Prostate gland (tissue), 2 donors: ENCODE measurements around the gene SPARC. TPM values are rescaled to one million over a fixed set of nuclear protein-coding genes. Genes with fewer than 3 reads are reported as not detected.
A peak's percentile ranks its signal among the peaks of the same experiment; 100 is the strongest.

Experiments
- DNase-seq: peaks from one replicate; pipeline ENCODE4 v3.0.0-alpha.2; 2019; ENCODE audit warnings: low spot score
- H3K27ac ChIP-seq, 2 donors: fragments of 200-600 bp; sonication (generic); 2 replicates each; pipeline ENCODE4 v1.5.1; 2017 to 2019
- H3K27me3 ChIP-seq: fragments of 200-600 bp; sonication (generic); replicated peaks from 2 replicates; pipeline ENCODE4 v1.5.1; 2019; ENCODE audit not compliant: insufficient read depth
- H3K36me3 ChIP-seq, 2 donors: fragments of 200-600 bp; sonication (generic); 1 replicate in 1 of 2; 2 replicates in 1 of 2; pipeline versions ENCODE4 v1.5.1 to v1.8.1; 2017 to 2019
- H3K4me1 ChIP-seq: fragments of 200-600 bp; sonication (generic); replicated peaks from 2 replicates; pipeline ENCODE4 v1.5.1; 2019
- H3K4me3 ChIP-seq, 2 donors: fragments of 200-600 bp; sonication (generic); 2 replicates each; pipeline ENCODE4 v1.5.1; 2017 to 2019
- H3K9me3 ChIP-seq: fragments of 200-600 bp; sonication (generic); 2 replicates; pipeline ENCODE4 v1.5.1; 2017
- POLR2A ChIP-seq: fragments of 450-650 bp; IDR thresholded peaks from one replicate; pipeline ENCODE4 v1.6.1; 2016; ENCODE audit warnings: antibody characterized with exemption, mild to moderate bottlenecking
- POLR2AphosphoS5 ChIP-seq: sonication (generic); formaldehyde crosslinking; IDR thresholded peaks from one replicate; pipeline ENCODE4 v1.6.1; 2017; ENCODE audit warnings: antibody characterized with exemption
- WGBS: methylation state at CpG from one replicate; pipeline ENCODE4 v1.1.5; 2018; 5-methylcytosine and 5-hydroxymethylcytosine counted together
- intact Hi-C: fragments of 100-400 bp; cut with DNase I; formaldehyde crosslinking; loops from one replicate; pipeline ENCODE4 v1.14.2; 2022
- total RNA-seq, 2 donors: library from RNA; depleted of rRNA; stranded (reverse); fragments of >200 nt; gene quantifications; one replicate each; pipeline ENCODE4 v1.1.0, GENCODE V29; 2016
- TF ChIP-seq, protein P1 (sequence below), 4 experiments: fragments of 200-600 bp in 2 of 4; fragments of 450-650 bp in 2 of 4; sonication (generic) in 2 of 4; IDR thresholded peaks; 1 replicate in 3 of 4; 2 replicates in 1 of 4; pipeline ENCODE4 v1.5.1; 2016 to 2019; ENCODE audit warnings: antibody characterized with exemption in 4 of 4, mild to moderate bottlenecking in 2 of 4, moderate library complexity in 2 of 4

The SPARC gene
- total RNA-seq, 2 donors from 2014 or later: 101 to 2,249 TPM

DNA sequence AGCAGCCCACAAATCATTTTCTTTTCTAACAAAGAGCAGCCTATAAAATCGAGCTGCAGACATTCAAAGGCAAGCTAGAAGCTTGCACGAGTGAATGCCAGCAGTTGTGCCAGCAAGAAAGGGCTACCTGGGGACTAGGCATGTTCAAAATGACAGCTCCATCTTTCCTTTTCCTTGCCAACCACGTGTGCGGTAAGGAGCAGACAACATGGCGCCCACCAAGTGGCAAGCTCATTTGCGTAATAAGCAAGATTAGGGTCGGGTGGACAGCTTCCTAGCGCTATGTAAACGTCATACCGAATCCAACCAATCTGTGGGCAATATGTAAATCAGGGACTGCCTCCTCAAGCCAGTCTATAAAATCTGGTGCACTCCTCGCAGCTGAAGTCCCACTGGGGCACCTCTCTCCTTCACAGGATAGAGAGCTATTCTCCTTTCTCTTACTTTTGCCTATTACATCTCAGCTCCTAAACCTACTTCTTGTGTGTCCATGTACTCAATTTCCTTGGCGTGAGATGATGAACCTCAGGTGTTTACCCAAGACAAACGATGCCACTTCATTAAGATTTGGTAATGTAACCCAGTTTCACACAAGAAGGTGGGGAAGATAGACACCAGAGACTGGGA is 22.5 kb upstream of the SPARC start:
- no peak for DNase-seq
- H3K9me3 ChIP-seq: no peaks in the 10 kb centered on the region
- H3K27ac ChIP-seq: no peak overlapping the region
- no peaks in the 10 kb centered on the region for H3K4me1 ChIP-seq
- H3K27me3 ChIP-seq: no peaks in the 10 kb centered on the region
- no peaks in the 10 kb centered on the region for H3K36me3 ChIP-seq
- intact Hi-C loops: no loop called here
- no peak overlapping the region for H3K4me3 ChIP-seq
- 55% methylated on average over 13 of the region's 13 CpGs for WGBS
- TF ChIP-seq POLR2AphosphoS5 (no peak), POLR2A (no peak)
- TF ChIP-seq, protein P1, sequence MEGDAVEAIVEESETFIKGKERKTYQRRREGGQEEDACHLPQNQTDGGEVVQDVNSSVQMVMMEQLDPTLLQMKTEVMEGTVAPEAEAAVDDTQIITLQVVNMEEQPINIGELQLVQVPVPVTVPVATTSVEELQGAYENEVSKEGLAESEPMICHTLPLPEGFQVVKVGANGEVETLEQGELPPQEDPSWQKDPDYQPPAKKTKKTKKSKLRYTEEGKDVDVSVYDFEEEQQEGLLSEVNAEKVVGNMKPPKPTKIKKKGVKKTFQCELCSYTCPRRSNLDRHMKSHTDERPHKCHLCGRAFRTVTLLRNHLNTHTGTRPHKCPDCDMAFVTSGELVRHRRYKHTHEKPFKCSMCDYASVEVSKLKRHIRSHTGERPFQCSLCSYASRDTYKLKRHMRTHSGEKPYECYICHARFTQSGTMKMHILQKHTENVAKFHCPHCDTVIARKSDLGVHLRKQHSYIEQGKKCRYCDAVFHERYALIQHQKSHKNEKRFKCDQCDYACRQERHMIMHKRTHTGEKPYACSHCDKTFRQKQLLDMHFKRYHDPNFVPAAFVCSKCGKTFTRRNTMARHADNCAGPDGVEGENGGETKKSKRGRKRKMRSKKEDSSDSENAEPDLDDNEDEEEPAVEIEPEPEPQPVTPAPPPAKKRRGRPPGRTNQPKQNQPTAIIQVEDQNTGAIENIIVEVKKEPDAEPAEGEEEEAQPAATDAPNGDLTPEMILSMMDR (IDR thresholded peaks at IDR 0.05): no peak

DNA sequence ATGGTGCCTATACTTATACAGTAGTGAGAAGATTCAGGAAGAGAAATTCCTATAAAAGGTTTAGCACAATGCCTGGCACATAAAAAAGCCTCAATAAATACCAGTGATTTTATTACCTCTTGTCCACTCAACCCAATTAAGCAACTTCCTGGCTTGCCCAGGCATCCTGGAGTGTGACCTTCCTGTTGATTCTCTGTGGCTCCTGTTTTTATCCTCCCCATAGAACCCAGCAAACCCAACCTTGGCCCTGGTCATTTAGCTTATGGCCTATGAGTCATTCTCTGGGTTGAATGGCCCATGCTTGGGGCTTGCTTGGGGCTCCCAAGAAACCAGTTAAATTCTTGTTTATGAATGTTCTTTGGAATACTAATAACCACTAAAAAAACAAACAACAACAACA is 21.4 kb upstream of the SPARC start:
- H3K36me3 ChIP-seq: no peaks in the 10 kb centered on the region
- intact Hi-C loops: no loop called here
- no peak for DNase-seq
- TF ChIP-seq, protein P1 (IDR thresholded peaks at IDR 0.05): no peak
- peak; percentile 67 for TF ChIP-seq POLR2AphosphoS5
- H3K9me3 ChIP-seq: no peaks in the 10 kb centered on the region
- H3K27me3 ChIP-seq: peaks cover 2% of the 10 kb centered on the region
- no peak overlapping the region for H3K4me3 ChIP-seq
- no peaks in the 10 kb centered on the region for H3K4me1 ChIP-seq
- H3K27ac ChIP-seq: peak overlapping the region in 1 of 2 donors; percentile 18

DNA sequence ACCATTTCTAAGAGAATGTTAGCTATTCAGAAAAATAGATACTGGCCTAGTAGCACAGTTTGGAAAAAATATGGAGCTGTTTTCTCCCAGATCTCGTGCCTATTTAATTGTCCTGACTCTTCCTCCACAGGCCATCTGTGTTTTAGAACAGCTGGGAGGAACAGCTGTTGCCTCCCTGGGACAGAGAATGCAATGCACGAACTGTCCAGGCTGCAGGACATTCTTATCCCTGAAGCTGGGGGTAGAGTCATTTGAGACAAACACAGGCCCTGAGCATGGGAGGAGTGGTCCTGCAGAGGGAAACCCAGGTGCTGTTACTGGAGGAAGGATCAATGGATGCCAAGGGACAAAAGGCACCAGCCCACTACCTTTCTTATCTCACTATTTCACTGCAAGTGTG is 20.9 kb upstream of the SPARC start:
- Histone ChIP-seq H3K4me1 (no peaks in the 10 kb centered on the region), H3K27me3 (peaks cover 2% of the 10 kb centered on the region), H3K36me3 (no peaks in the 10 kb centered on the region), H3K4me3 (no peak overlapping the region), H3K27ac (peak overlapping the region in 1 of 2 donors; percentile 18), H3K9me3 (no peaks in the 10 kb centered on the region)
- TF ChIP-seq POLR2AphosphoS5: no peak
- TF ChIP-seq, protein P1 (IDR thresholded peaks at IDR 0.05): no peak
- no peak for TF ChIP-seq POLR2A
- no peak for DNase-seq
- intact Hi-C loops: no loop called here
- WGBS: 61% methylated on average over 2 of the region's 2 CpGs

DNA sequence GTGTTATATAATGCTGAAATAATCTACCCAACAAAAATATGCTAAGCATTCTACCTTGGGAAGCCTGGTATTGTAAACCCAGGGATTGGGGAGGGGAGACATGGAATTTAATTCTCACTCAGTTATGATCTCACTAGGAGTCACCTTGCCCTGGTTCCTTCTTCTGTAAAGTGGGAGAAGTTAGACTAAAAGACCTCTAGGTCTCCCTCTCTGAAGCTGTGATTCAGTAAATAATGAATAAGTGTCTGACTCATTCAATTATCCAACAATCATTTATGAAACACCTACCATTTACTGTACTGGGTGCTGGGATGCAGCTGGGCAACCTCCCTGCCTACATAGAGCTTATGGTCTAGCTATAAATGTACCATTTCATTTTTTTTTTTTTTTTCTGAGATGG is 20.2 kb upstream of the SPARC start:
- H3K9me3 ChIP-seq: no peaks in the 10 kb centered on the region
- no peak for DNase-seq
- no peak overlapping the region for H3K27ac ChIP-seq
- intact Hi-C loops: no loop called here
- peaks cover 2% of the 10 kb centered on the region for H3K27me3 ChIP-seq
- H3K36me3 ChIP-seq: no peaks in the 10 kb centered on the region
- TF ChIP-seq POLR2A (no peak), POLR2AphosphoS5 (no peak)
- TF ChIP-seq, protein P1 (IDR thresholded peaks at IDR 0.05): no peak
- H3K4me1 ChIP-seq: no peaks in the 10 kb centered on the region
- H3K4me3 ChIP-seq: no peak overlapping the region

DNA sequence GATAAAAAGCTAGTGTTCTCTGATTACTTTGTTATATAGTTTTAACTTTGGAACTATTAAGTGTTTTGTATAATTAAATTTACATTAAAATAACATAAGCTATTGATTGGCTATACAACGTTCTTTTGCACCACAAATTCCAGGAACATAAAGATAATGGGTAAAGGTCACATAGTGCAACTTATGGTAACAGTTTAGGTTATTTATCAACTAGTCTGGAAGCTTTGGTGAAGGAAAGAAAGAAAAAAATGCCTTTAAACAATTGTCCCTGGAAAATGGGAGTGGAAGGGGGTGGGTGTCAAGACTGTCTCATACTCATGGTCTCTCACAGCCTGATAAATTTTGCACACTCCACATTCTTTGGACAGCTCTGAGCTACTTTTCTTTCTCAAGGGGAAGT is 17.1 kb upstream of the SPARC start:
- Histone ChIP-seq H3K4me3 (no peak overlapping the region), H3K9me3 (no peaks in the 10 kb centered on the region), H3K27ac (no peak overlapping the region), H3K36me3 (no peaks in the 10 kb centered on the region), H3K4me1 (no peaks in the 10 kb centered on the region), H3K27me3 (peaks cover 2% of the 10 kb centered on the region)
- intact Hi-C loops: no loop called here
- WGBS: 81% methylated on average over 1 of the region's 1 CpG
- DNase-seq: no peak
- TF ChIP-seq POLR2A: no peak
- TF ChIP-seq POLR2AphosphoS5: no peak
- TF ChIP-seq, protein P1 (IDR thresholded peaks at IDR 0.05): no peak
